ENCODE measurements around the gene MSMO1.

Gene MSMO1

DNA sequence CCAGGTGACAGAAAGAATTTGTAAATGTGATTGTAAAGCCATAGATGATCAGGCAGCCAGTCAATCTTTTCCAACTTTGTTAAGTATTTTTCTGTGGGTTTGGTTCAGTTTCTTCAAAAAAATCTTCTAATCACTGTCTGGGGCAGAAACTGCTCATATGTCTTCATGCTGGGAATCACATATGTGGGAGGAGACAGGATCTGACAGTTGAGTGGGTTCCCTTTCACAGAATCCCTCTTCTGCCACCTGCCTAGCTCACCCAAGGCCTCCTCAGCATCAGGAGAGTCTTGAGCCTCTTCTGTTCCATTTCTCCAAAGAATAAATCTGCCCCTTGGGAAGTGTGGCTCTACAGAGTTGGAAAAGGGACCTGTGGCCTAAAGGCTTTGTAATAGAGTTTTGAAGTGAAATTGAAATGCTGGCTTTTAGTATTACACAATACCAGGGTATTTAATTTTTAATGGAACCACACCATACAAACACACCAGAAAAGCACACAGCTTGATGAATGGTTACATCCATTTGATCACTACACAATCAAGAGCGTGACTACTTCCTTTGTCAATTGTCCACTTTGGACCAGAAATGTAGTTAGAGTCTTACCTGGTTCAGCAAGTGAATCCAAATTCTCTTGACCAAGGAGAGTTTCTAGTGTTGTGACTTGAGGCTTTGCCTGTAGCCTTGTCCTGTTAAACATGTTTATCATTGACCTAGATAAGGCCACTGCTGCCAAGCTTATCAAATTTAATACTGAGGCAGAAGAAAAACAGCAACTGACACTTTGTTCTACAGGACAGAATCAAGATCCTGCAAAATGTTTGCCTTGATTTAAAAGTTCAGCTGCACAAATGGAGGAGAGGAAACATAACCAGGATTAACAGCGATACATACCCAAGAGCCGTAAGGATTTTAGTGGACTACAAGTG is 20.4 kb downstream of the MSMO1 start:
- no peak for DNase-seq (ENCODE audit: extremely low read depth, low read depth)
- TF ChIP-seq, protein P1, sequence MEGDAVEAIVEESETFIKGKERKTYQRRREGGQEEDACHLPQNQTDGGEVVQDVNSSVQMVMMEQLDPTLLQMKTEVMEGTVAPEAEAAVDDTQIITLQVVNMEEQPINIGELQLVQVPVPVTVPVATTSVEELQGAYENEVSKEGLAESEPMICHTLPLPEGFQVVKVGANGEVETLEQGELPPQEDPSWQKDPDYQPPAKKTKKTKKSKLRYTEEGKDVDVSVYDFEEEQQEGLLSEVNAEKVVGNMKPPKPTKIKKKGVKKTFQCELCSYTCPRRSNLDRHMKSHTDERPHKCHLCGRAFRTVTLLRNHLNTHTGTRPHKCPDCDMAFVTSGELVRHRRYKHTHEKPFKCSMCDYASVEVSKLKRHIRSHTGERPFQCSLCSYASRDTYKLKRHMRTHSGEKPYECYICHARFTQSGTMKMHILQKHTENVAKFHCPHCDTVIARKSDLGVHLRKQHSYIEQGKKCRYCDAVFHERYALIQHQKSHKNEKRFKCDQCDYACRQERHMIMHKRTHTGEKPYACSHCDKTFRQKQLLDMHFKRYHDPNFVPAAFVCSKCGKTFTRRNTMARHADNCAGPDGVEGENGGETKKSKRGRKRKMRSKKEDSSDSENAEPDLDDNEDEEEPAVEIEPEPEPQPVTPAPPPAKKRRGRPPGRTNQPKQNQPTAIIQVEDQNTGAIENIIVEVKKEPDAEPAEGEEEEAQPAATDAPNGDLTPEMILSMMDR (IDR thresholded peaks at IDR 0.05; ENCODE audit: low read depth, low read length), result no peak

DNA sequence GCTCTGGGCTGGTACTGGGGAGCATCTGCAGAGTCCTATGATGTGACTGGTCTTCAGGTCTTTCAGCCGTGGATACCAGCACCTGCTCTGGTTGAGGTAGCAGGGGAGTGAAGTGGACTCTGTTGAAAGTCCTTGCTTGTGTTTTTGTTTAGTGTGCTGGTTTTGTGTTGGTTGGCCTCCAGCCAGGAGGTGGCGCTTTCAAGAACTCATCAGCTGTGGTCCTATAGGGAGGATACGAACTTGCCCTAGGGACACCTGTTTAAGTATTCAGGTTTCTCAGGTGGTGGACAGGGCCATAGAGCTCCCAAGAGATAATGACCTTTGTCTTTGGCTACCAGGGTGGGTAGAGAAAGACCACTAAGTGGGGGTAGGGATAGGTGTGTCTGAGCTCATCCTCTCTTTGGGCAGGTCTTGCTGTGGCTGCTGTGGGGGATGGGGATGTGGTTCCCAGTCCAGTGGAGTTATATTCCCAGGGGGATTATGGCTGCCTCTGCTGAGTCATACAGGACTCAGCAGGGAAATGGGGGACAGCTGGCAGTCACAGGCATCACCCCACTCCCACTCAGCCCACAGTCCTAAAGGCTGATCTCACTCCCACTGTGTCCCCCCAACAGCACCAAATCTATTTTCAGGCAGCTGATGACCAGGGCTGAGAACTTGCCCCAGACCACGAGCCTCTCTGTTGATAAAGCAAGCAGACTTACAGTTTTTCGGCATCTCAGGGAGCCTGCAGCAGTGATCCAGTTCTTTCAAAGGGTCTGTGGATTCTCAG is 24.1 kb downstream of the MSMO1 start:
- no peak for DNase-seq (ENCODE audit: extremely low read depth, low read depth)
- TF ChIP-seq, protein P1 (IDR thresholded peaks at IDR 0.05; ENCODE audit: low read depth, low read length), result no peak

DNA sequence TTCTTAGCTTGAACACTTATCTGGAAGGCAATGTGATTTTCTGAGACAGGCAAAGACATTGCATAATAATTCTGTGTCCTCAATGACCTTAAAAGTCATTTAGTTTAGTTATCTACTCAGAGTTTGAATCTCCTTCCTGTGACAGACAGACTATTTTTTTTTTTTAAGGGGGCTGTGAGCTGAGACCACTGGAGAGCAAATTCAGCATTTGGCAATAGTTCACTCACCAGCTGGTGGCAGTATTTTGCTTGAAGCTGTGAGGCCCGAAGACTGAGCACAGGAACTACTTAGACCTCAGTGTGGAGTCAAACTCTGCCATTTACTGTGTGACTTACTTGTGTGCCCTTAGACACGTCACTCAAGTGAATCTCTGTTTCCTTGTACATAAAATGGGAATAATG is 28.4 kb downstream of the MSMO1 start:
- no peak for DNase-seq (ENCODE audit: extremely low read depth, low read depth)
- TF ChIP-seq, protein P1 (IDR thresholded peaks at IDR 0.05; ENCODE audit: low read depth, low read length), result peak; percentile 28

- TF ChIP-seq, protein P1 (IDR thresholded peaks at IDR 0.05; ENCODE audit: low read depth, low read length), result no peak
- DNase-seq (ENCODE audit: extremely low read depth, low read depth), result no peak
These were observed 32.0 kb downstream of the MSMO1 start for GRCh38 chr4:165359506-165359905.

- no peak for DNase-seq (ENCODE audit: extremely low read depth, low read depth)
- TF ChIP-seq, protein P1 (IDR thresholded peaks at IDR 0.05; ENCODE audit: low read depth, low read length), result no peak
These were observed 32.7 kb downstream of the MSMO1 start for GRCh38 chr4:165360041-165360695.

- TF ChIP-seq, protein P1 (IDR thresholded peaks at IDR 0.05; ENCODE audit: low read depth, low read length), result no peak
These were observed 33.7 kb downstream of the MSMO1 start for GRCh38 chr4:165360985-165361670.

More at GRCh38 chr4:165360985-165361670, 33.7 kb downstream of the MSMO1 start:
- DNase-seq (ENCODE audit: extremely low read depth, low read depth), result no peak

All from AG09319 (cell line).